AG04450 (cell line): ENCODE data around the gene SCARF2. TPM values are rescaled to one million over a fixed set of nuclear protein-coding genes. Genes with fewer than 3 reads are reported as not detected.

Source experiments
- CTCF ChIA-PET: fragments of 300-600, 350-600 bp; formaldehyde crosslinking; extraction: SDS; loops from one replicate; lab custom pipeline; 2022; ENCODE audit warnings: antibody characterized with exemption, inconsistent platforms; lab: Charles Lee
- POLR2A ChIA-PET: fragments of 350-600 bp; formaldehyde crosslinking; extraction: SDS; loops from one replicate; lab custom pipeline; 2021; ENCODE audit warnings: antibody characterized with exemption, inconsistent platforms; lab: Yijun Ruan, JAX
- DNase-seq: peaks from one replicate; pipeline ENCODE4 v3.0.0-alpha.2; 2011; ENCODE audit warnings: low read depth, low spot score
- H3K27ac ChIP-seq: one replicate; pipeline ENCODE4 v1.5.1; 2012; ENCODE audit warnings: low read depth, low read length, control low read depth
- H3K27me3 ChIP-seq: one replicate; pipeline ENCODE4 v1.6.0; 2012; ENCODE audit warnings: low read length; ENCODE audit not compliant: control insufficient read depth, insufficient read depth
- H3K4me3 ChIP-seq: 2 replicates; pipeline ENCODE4 v1.5.1; 2011; ENCODE audit warnings: mild to moderate bottlenecking, low read depth, low read length, control low read depth
- H3K9me3 ChIP-seq: 2 replicates; pipeline ENCODE4 v1.5.1; 2012; ENCODE audit warnings: low read length; ENCODE audit not compliant: control insufficient read depth, insufficient read depth
- CTCF ChIP-seq: IDR thresholded peaks from 2 replicates; pipeline ENCODE4 v1.5.1; 2011; ENCODE audit warnings: low read depth, low read length, control low read depth, inconsistent platforms
- polyA plus RNA-seq: library from polyadenylated mRNA; depleted of rRNA; stranded (reverse); fragments of >200 nt; gene quantifications from 2 replicates; pipeline ENCODE4 v1.2.3, GENCODE V29; 2011

Gene SCARF2
- polyA plus RNA-seq, 1 experiment, result 7.3 TPM

- no peak overlapping the region for H3K4me3 ChIP-seq
- TF ChIP-seq CTCF, result no peak
- POLR2A ChIA-PET, result interaction anchor here (1.1 kb wide), 1 partner anchor 14 kb away, joined by 3 read pairs; no protein-coding TSS in a partner anchor
- H3K27me3 ChIP-seq, result no peaks in the 10 kb centered on the region
- no peak for DNase-seq
- H3K9me3 ChIP-seq, result no peaks in the 10 kb centered on the region
- H3K27ac ChIP-seq, result no peak overlapping the region
- CTCF ChIA-PET, result interaction anchor here (3.7 kb wide), 1 partner anchor 10 kb away, joined by 23 read pairs; no protein-coding TSS in a partner anchor
Measured at GRCh38 chr22:20407829-20408228, 29.8 kb downstream of the SCARF2 start.

- POLR2A ChIA-PET, result no interaction called here
- Histone ChIP-seq H3K4me3 (no peak overlapping the region), H3K27me3 (no peaks in the 10 kb centered on the region), H3K9me3 (no peaks in the 10 kb centered on the region), H3K27ac (no peak overlapping the region)
- DNase-seq, result no peak
- no peak for TF ChIP-seq CTCF
- CTCF ChIA-PET, result interaction anchor here (3.7 kb wide), 1 partner anchor 11 kb away, joined by 23 read pairs; no protein-coding TSS in a partner anchor
Measured at GRCh38 chr22:20406686-20407408, 30.8 kb downstream of the SCARF2 start.

GRCh38 chr22:20405931-20406685, 31.5 kb downstream of the SCARF2 start:
- no peak for TF ChIP-seq CTCF
- CTCF ChIA-PET, result interaction anchor here (3.7 kb wide), 1 partner anchor 12 kb away, joined by 23 read pairs; no protein-coding TSS in a partner anchor
- POLR2A ChIA-PET, result no interaction called here
- Histone ChIP-seq H3K27me3 (no peaks in the 10 kb centered on the region), H3K27ac (no peak overlapping the region), H3K9me3 (no peaks in the 10 kb centered on the region), H3K4me3 (no peak overlapping the region)
- DNase-seq, result no peak

- ChIA-PET CTCF (interaction anchor here (3.7 kb wide), 1 partner anchor 13 kb away, joined by 23 read pairs; no protein-coding TSS in a partner anchor), POLR2A (no interaction called here)
- Histone ChIP-seq H3K27ac (no peak overlapping the region), H3K9me3 (no peaks in the 10 kb centered on the region), H3K27me3 (no peaks in the 10 kb centered on the region), H3K4me3 (no peak overlapping the region)
- no peak for TF ChIP-seq CTCF
- no peak for DNase-seq
Measured at GRCh38 chr22:20405291-20405930, 32.2 kb downstream of the SCARF2 start.
